HCT116 (cell line): Measurements from ENCODE around the gene TCEA2. TPM values are rescaled to one million over a fixed set of nuclear protein-coding genes. Genes with fewer than 3 reads are reported as not detected.

ENCODE experiments used
- ATAC-seq: fragments of 200-7000 bp; cut with Tn5 transposase; 2 replicates; pipeline ENCODE4 v1.9.1; 2020; ENCODE audit warnings: mild to moderate bottlenecking, moderate library complexity
- BruUV-seq: library from RNA; stranded (reverse); fragments of 400-500 nt; replicated peaks from 2 replicates; lab custom pipeline; 2021; lab: Mats Ljungman, UMichigan
- CTCF ChIA-PET: fragments of 300-600 bp; sonication (Branson Sonifier 250); formaldehyde crosslinking; loops from one replicate; lab custom pipeline; 2021; ENCODE audit warnings: antibody characterized with exemption; lab: Charles Lee
- POLR2A ChIA-PET: fragments of 300-600, 350-600 bp; sonication (Branson Sonifier 250); formaldehyde crosslinking; loops from one replicate; lab custom pipeline; 2021; ENCODE audit warnings: antibody characterized with exemption; lab: Charles Lee
- RAD21 ChIA-PET, 2 experiments: fragments of 300-600 bp; sonication (Branson Sonifier 250); formaldehyde crosslinking; loops; one replicate each; lab custom pipeline; 2023; ENCODE audit warnings: low total read pairs in 2 of 2; ENCODE audit not compliant: uncharacterized antibody in 2 of 2, unreplicated experiment in 2 of 2, low non-redundant PET in 1 of 2; lab: Charles Lee
- DNase-seq: peaks from one replicate; pipeline ENCODE4 v3.0.0-alpha.2; 2010; ENCODE audit warnings: low read depth, low spot score
- H2AFZ ChIP-seq: fragments of 200-600 bp; shearing (Covaris generic), sonication (generic); 2 replicates; pipeline ENCODE4 v1.6.1; 2017; ENCODE audit warnings: low read depth, mixed run types, mixed read lengths, antibody characterized with exemption, low read length; ENCODE audit not compliant: poor library complexity, severe bottlenecking
- H3K27ac ChIP-seq: 2 replicates; pipeline ENCODE4 v1.5.1; 2012; ENCODE audit warnings: low read depth, low read length
- H3K27me3 ChIP-seq: fragments of 200-600 bp; sonication (generic); 2 replicates; pipeline ENCODE4 v1.6.1; 2016; ENCODE audit warnings: mixed run types, low read length, mixed read lengths; ENCODE audit not compliant: insufficient read depth
- H3K36me3 ChIP-seq, 2 experiments: fragments of 200-500 bp in 1 of 2; fragments of 200-600 bp in 1 of 2; sonication (Bioruptor generic) in 1 of 2; sonication (generic) in 1 of 2; 2 replicates each; pipeline versions ENCODE4 v1.5.1 to v1.6.1; 2014 to 2016; ENCODE audit warnings: low read length in 2 of 2, inconsistent platforms in 1 of 2, mixed read lengths in 1 of 2, mixed run types in 1 of 2; ENCODE audit not compliant: insufficient read depth in 2 of 2, control insufficient read depth in 1 of 2
- H3K4me1 ChIP-seq, 2 experiments: fragments of 200-600 bp in 1 of 2; sonication (generic) in 1 of 2; 2 replicates each; pipeline versions ENCODE4 v1.5.1 to v1.6.1; 2012 to 2017; ENCODE audit warnings: low read length in 2 of 2, inconsistent platforms in 1 of 2, mild to moderate bottlenecking in 1 of 2, mixed read lengths in 1 of 2, mixed run types in 1 of 2, moderate library complexity in 1 of 2; ENCODE audit not compliant: insufficient read depth in 2 of 2, control insufficient read depth in 1 of 2
- H3K4me2 ChIP-seq: fragments of 200-600 bp; sonication (generic); 2 replicates; pipeline ENCODE4 v1.6.1; 2017; ENCODE audit warnings: mixed run types, low read length, mixed read lengths
- H3K4me3 ChIP-seq, 2 experiments: fragments of 200-600 bp in 1 of 2; sonication (generic) in 1 of 2; replicated peaks in 1 of 2; 2 replicates each; pipeline ENCODE4 v1.5.1; 2011 to 2016; ENCODE audit warnings: low read length in 2 of 2, control low read depth in 1 of 2, low read depth in 1 of 2, mild to moderate bottlenecking in 1 of 2, mixed read lengths in 1 of 2, mixed run types in 1 of 2
- H3K79me2 ChIP-seq: fragments of 200-600 bp; sonication (generic); 2 replicates; pipeline ENCODE4 v1.6.1; 2017; ENCODE audit warnings: mild to moderate bottlenecking, mixed run types, low read length, moderate library complexity, mixed read lengths; ENCODE audit not compliant: insufficient read depth
- H3K9ac ChIP-seq: fragments of 200-600 bp; sonication (generic); 2 replicates; pipeline ENCODE4 v1.6.1; 2016; ENCODE audit warnings: low read length, mixed read lengths
- H3K9me2 ChIP-seq: fragments of 200-600 bp; sonication (generic), shearing (Covaris generic); 2 replicates; pipeline ENCODE4 v1.6.1; 2017; ENCODE audit warnings: mixed run types, mild to moderate bottlenecking, moderate library complexity; ENCODE audit not compliant: insufficient read depth
- H3K9me3 ChIP-seq, 2 experiments: fragments of 200-500 bp in 1 of 2; fragments of 200-600 bp in 1 of 2; sonication (Bioruptor generic) in 1 of 2; sonication (generic) in 1 of 2; 2 replicates each; pipeline ENCODE4 v1.6.1; 2014 to 2017; ENCODE audit warnings: low read length in 2 of 2, mixed read lengths in 2 of 2, inconsistent platforms in 1 of 2, low read depth in 1 of 2, mild to moderate bottlenecking in 1 of 2, mixed run types in 1 of 2, moderate library complexity in 1 of 2; ENCODE audit not compliant: control insufficient read depth in 1 of 2, insufficient read depth in 1 of 2
- H4K20me1 ChIP-seq: fragments of 200-600 bp; sonication (generic), shearing (Covaris generic); 2 replicates; pipeline ENCODE4 v1.6.1; 2017; ENCODE audit warnings: mixed run types, mild to moderate bottlenecking, moderate library complexity; ENCODE audit not compliant: insufficient read depth
- CEBPB ChIP-seq: IDR thresholded peaks from 2 replicates; pipeline ENCODE4 v1.6.1; 2012; ENCODE audit warnings: low read depth
- EGR1 ChIP-seq: IDR thresholded peaks from 2 replicates; pipeline ENCODE4 v1.6.1; 2012; ENCODE audit warnings: low read depth
- ELF1 ChIP-seq: IDR thresholded peaks from 2 replicates; pipeline ENCODE4 v1.6.1; 2012; ENCODE audit warnings: low read depth, borderline replicate concordance
- EZH2phosphoT487 ChIP-seq: fragments of 200-600 bp; IDR thresholded peaks from 2 replicates; pipeline ENCODE4 v1.6.1; 2018; ENCODE audit warnings: antibody characterized with exemption, borderline replicate concordance
- POLR2AphosphoS5 ChIP-seq: IDR thresholded peaks from 2 replicates; pipeline ENCODE4 v1.6.1; 2011; ENCODE audit warnings: mild to moderate bottlenecking, low read depth, low read length, moderate library complexity
- SP1 ChIP-seq: IDR thresholded peaks from 2 replicates; pipeline ENCODE4 v1.6.1; 2012; ENCODE audit warnings: low read depth
- SRF ChIP-seq: IDR thresholded peaks from 2 replicates; pipeline ENCODE4 v1.6.1; 2012; ENCODE audit warnings: low read depth
- TCF7L2 ChIP-seq: IDR thresholded peaks from 2 replicates; pipeline ENCODE4 v1.7.0; 2011; ENCODE audit warnings: borderline replicate concordance, inconsistent platforms; ENCODE audit not compliant: insufficient read depth, insufficient read length; ENCODE audit errors: extremely low read depth
- YY1 ChIP-seq: IDR thresholded peaks from 2 replicates; pipeline ENCODE4 v1.6.1; 2011; ENCODE audit warnings: low read length, low read depth, moderate library complexity, mild to moderate bottlenecking; ENCODE audit not compliant: insufficient replicate concordance; ENCODE audit errors: extremely low read depth
- ZNF274 ChIP-seq: fragments of 200-500 bp; sonication (Bioruptor generic); IDR thresholded peaks from 2 replicates; pipeline ENCODE4 v1.6.1; 2014; ENCODE audit warnings: mild to moderate bottlenecking, low read depth, low read length, inconsistent platforms
- intact Hi-C: fragments of 100-400 bp; cut with micrococcal nuclease; formaldehyde crosslinking; loops from 2 replicates; pipeline ENCODE4 v1.10.0; 2022
- total RNA-seq: library from RNA; stranded (reverse); gene quantifications from one replicate; pipeline ENCODE4 v1.2.1, GENCODE V29; 2021; ENCODE audit not compliant: unreplicated experiment
- TF ChIP-seq, protein P1 (sequence below): IDR thresholded peaks from 2 replicates; pipeline ENCODE4 v1.6.1; 2011; ENCODE audit warnings: mild to moderate bottlenecking, low read length, moderate library complexity; ENCODE audit not compliant: insufficient replicate concordance; ENCODE audit errors: extremely low read depth
- TF ChIP-seq, protein P2 (sequence below): IDR thresholded peaks from 2 replicates; pipeline ENCODE4 v1.6.1; 2012; ENCODE audit warnings: low read depth

TCEA2 gene
- total RNA-seq, 1 experiment from 2014 or later, result 29.7 TPM

DNA sequence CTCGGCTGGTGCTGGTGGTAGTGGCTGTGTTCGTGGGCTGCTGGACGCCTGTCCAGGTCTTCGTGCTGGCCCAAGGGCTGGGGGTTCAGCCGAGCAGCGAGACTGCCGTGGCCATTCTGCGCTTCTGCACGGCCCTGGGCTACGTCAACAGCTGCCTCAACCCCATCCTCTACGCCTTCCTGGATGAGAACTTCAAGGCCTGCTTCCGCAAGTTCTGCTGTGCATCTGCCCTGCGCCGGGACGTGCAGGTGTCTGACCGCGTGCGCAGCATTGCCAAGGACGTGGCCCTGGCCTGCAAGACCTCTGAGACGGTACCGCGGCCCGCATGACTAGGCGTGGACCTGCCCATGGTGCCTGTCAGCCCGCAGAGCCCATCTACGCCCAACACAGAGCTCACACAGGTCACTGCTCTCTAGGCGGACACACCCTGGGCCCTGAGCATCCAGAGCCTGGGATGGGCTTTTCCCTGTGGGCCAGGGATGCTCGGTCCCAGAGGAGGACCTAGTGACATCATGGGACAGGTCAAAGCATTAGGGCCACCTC is 35.5 kb downstream of the TCEA2 start:
- ChIA-PET CTCF (interaction anchor here (1.7 kb wide), 1 partner anchor 15 kb away, joined by 4 read pairs; no protein-coding TSS in a partner anchor), RAD21 (no interaction called here), POLR2A (no interaction called here)
- no peak overlapping the region for H3K4me3 ChIP-seq
- H4K20me1 ChIP-seq, result no peaks in the 10 kb centered on the region
- H3K9ac ChIP-seq, result no peak overlapping the region
- no peaks in the 10 kb centered on the region for H3K36me3 ChIP-seq
- H3K27ac ChIP-seq, result no peak overlapping the region
- no peaks in the 10 kb centered on the region for H3K79me2 ChIP-seq
- H3K9me3 ChIP-seq, result no peaks in the 10 kb centered on the region
- no peak for TF ChIP-seq ZNF274
- no peak for TF ChIP-seq TCF7L2
- no peak for TF ChIP-seq EGR1
- TF ChIP-seq SRF, result no peak
- TF ChIP-seq, protein P1, sequence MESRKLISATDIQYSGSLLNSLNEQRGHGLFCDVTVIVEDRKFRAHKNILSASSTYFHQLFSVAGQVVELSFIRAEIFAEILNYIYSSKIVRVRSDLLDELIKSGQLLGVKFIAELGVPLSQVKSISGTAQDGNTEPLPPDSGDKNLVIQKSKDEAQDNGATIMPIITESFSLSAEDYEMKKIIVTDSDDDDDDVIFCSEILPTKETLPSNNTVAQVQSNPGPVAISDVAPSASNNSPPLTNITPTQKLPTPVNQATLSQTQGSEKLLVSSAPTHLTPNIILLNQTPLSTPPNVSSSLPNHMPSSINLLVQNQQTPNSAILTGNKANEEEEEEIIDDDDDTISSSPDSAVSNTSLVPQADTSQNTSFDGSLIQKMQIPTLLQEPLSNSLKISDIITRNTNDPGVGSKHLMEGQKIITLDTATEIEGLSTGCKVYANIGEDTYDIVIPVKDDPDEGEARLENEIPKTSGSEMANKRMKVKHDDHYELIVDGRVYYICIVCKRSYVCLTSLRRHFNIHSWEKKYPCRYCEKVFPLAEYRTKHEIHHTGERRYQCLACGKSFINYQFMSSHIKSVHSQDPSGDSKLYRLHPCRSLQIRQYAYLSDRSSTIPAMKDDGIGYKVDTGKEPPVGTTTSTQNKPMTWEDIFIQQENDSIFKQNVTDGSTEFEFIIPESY, result no peak
- TF ChIP-seq ELF1, result no peak
- no peak for TF ChIP-seq POLR2AphosphoS5
- no peak for TF ChIP-seq CEBPB
- no peak for TF ChIP-seq SP1
- TF ChIP-seq YY1, result no peak
- TF ChIP-seq EZH2phosphoT487, result no peak
- TF ChIP-seq, protein P2, sequence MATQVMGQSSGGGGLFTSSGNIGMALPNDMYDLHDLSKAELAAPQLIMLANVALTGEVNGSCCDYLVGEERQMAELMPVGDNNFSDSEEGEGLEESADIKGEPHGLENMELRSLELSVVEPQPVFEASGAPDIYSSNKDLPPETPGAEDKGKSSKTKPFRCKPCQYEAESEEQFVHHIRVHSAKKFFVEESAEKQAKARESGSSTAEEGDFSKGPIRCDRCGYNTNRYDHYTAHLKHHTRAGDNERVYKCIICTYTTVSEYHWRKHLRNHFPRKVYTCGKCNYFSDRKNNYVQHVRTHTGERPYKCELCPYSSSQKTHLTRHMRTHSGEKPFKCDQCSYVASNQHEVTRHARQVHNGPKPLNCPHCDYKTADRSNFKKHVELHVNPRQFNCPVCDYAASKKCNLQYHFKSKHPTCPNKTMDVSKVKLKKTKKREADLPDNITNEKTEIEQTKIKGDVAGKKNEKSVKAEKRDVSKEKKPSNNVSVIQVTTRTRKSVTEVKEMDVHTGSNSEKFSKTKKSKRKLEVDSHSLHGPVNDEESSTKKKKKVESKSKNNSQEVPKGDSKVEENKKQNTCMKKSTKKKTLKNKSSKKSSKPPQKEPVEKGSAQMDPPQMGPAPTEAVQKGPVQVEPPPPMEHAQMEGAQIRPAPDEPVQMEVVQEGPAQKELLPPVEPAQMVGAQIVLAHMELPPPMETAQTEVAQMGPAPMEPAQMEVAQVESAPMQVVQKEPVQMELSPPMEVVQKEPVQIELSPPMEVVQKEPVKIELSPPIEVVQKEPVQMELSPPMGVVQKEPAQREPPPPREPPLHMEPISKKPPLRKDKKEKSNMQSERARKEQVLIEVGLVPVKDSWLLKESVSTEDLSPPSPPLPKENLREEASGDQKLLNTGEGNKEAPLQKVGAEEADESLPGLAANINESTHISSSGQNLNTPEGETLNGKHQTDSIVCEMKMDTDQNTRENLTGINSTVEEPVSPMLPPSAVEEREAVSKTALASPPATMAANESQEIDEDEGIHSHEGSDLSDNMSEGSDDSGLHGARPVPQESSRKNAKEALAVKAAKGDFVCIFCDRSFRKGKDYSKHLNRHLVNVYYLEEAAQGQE, result no peak
- intact Hi-C loops, result no loop called here
- H2AFZ ChIP-seq, result no peak overlapping the region
- ATAC-seq (no peak), DNase-seq (no peak)
- no TSS peak for BruUV-seq
- no peaks in the 10 kb centered on the region for H3K9me2 ChIP-seq
- H3K4me2 ChIP-seq, result no peak overlapping the region
- H3K4me1 ChIP-seq, result peaks cover 4 to 13% of the 10 kb centered on the region in 2 experiments; a peak in 2 of 4 replicates
- H3K27me3 ChIP-seq, result no peaks in the 10 kb centered on the region
